Measurements from ENCODE around the gene DLG5. TPM values are rescaled to one million over a fixed set of nuclear protein-coding genes. Genes with fewer than 3 reads are reported as not detected.

DLG5 gene
- total RNA-seq, 1 donor from 2014 or later, result 60.5 TPM

- Mint-ChIP-seq H3K9me3 (ENCODE audit: low read depth) (no peaks in the 10 kb centered on the region), H3K27ac (ENCODE audit: unreplicated experiment) (no peak overlapping the region), H3K4me3 (ENCODE audit: unreplicated experiment) (no peak overlapping the region), H3K36me3 (ENCODE audit: low read depth) (peaks cover 4% of the 10 kb centered on the region), H3K27me3 (ENCODE audit: low read depth) (no peaks in the 10 kb centered on the region), H3K4me1 (ENCODE audit: low read depth) (peaks cover 26% of the 10 kb centered on the region)
- TF ChIP-seq CTCF (IDR thresholded peaks at IDR 0.05), result no peak
- no peak for DNase-seq (ENCODE audit: low spot score)
Observed at GRCh38 chr10:77866598-77866997, 60.0 kb downstream of the DLG5 start.

- Mint-ChIP-seq H3K27me3 (ENCODE audit: low read depth) (no peaks in the 10 kb centered on the region), H3K27ac (ENCODE audit: unreplicated experiment) (no peak overlapping the region), H3K9me3 (ENCODE audit: low read depth) (no peaks in the 10 kb centered on the region), H3K4me1 (ENCODE audit: low read depth) (peaks cover 26% of the 10 kb centered on the region), H3K4me3 (ENCODE audit: unreplicated experiment) (no peak overlapping the region), H3K36me3 (ENCODE audit: low read depth) (peaks cover 4% of the 10 kb centered on the region)
- no peak for TF ChIP-seq CTCF (IDR thresholded peaks at IDR 0.05)
- no peak for DNase-seq (ENCODE audit: low spot score)
Observed at GRCh38 chr10:77865580-77866324, 60.8 kb downstream of the DLG5 start.

- H3K9me3 Mint-ChIP-seq (ENCODE audit: low read depth), result no peaks in the 10 kb centered on the region
- no peak overlapping the region for H3K4me3 Mint-ChIP-seq (ENCODE audit: unreplicated experiment)
- no peak overlapping the region for H3K27ac Mint-ChIP-seq (ENCODE audit: unreplicated experiment)
- no peak for TF ChIP-seq CTCF (IDR thresholded peaks at IDR 0.05)
- H3K27me3 Mint-ChIP-seq (ENCODE audit: low read depth), result no peaks in the 10 kb centered on the region
- DNase-seq (ENCODE audit: low spot score), result no peak
- H3K4me1 Mint-ChIP-seq (ENCODE audit: low read depth), result peaks cover 22% of the 10 kb centered on the region
- peaks cover 4% of the 10 kb centered on the region for H3K36me3 Mint-ChIP-seq (ENCODE audit: low read depth)
Observed at GRCh38 chr10:77864151-77864851, 62.3 kb downstream of the DLG5 start.

- Mint-ChIP-seq H3K36me3 (ENCODE audit: low read depth) (peaks cover 4% of the 10 kb centered on the region), H3K27ac (ENCODE audit: unreplicated experiment) (no peak overlapping the region), H3K9me3 (ENCODE audit: low read depth) (no peaks in the 10 kb centered on the region), H3K4me3 (ENCODE audit: unreplicated experiment) (no peak overlapping the region), H3K27me3 (ENCODE audit: low read depth) (no peaks in the 10 kb centered on the region), H3K4me1 (ENCODE audit: low read depth) (peaks cover 22% of the 10 kb centered on the region)
- no peak for TF ChIP-seq CTCF (IDR thresholded peaks at IDR 0.05)
- no peak for DNase-seq (ENCODE audit: low spot score)
Observed at GRCh38 chr10:77863446-77863845, 63.1 kb downstream of the DLG5 start.

GRCh38 chr10:77862595-77862994 lies 64.0 kb downstream of the DLG5 start:
- Mint-ChIP-seq H3K27ac (ENCODE audit: unreplicated experiment) (no peak overlapping the region), H3K4me1 (ENCODE audit: low read depth) (peaks cover 13% of the 10 kb centered on the region), H3K36me3 (ENCODE audit: low read depth) (peaks cover 4% of the 10 kb centered on the region), H3K4me3 (ENCODE audit: unreplicated experiment) (no peak overlapping the region), H3K9me3 (ENCODE audit: low read depth) (no peaks in the 10 kb centered on the region), H3K27me3 (ENCODE audit: low read depth) (no peaks in the 10 kb centered on the region)
- DNase-seq (ENCODE audit: low spot score), result no peak
- no peak for TF ChIP-seq CTCF (IDR thresholded peaks at IDR 0.05)
